GM21529 (cell line): ENCODE data around the gene BLOC1S1.
A peak's percentile ranks its signal among the peaks of the same experiment; 100 is the strongest.
"Not testable (repeated sequence)": the region's sequence is repeated elsewhere in the genome, so short reads cannot be mapped to it uniquely, and the experiment has no call there.

Source experiments
- ATAC-seq: cut with Tn5 transposase; IDR thresholded peaks from one replicate; pipeline ENCODE4 v1.9.1; 2021; ENCODE audit not compliant: unreplicated experiment

Gene BLOC1S1

DNA sequence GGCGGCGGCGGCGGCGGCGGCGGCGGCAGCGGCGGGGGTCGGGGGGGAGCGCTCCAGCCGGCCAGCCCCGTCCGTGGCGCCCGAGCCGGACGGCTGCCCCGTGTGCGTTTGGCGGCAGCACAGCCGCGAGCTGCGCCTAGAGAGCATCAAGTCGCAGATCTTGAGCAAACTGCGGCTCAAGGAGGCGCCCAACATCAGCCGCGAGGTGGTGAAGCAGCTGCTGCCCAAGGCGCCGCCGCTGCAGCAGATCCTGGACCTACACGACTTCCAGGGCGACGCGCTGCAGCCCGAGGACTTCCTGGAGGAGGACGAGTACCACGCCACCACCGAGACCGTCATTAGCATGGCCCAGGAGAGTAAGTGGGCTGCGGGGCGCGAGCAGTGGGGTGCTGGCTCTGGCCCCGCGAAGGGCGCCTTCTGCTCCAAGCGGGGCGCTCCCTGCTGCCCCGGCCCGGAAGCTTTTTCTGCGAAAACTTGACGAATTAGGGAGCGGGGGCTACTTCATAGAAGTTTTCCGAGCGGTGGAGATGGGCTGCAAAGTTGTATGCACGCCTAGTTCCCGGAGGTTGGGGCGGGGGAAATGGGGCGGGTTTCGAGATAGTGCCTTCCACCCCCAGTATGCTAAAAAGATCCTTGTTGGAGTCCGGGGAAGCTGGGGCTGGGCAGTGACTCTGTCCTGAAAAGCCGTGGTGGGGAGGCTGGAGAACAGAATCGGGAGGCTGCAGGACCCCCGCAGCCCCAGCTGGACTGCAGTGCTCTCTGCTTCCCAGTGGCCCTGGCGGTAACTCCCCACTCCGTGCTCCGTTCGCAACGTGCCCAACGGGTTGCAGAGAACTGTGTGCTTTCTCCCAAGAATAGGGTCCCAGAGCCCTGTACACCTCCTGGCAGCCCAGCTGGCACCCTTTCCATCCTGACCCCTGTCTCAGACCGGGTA lies 27.8 kb downstream of the BLOC1S1 start:
- peak; percentile 64 for ATAC-seq

DNA sequence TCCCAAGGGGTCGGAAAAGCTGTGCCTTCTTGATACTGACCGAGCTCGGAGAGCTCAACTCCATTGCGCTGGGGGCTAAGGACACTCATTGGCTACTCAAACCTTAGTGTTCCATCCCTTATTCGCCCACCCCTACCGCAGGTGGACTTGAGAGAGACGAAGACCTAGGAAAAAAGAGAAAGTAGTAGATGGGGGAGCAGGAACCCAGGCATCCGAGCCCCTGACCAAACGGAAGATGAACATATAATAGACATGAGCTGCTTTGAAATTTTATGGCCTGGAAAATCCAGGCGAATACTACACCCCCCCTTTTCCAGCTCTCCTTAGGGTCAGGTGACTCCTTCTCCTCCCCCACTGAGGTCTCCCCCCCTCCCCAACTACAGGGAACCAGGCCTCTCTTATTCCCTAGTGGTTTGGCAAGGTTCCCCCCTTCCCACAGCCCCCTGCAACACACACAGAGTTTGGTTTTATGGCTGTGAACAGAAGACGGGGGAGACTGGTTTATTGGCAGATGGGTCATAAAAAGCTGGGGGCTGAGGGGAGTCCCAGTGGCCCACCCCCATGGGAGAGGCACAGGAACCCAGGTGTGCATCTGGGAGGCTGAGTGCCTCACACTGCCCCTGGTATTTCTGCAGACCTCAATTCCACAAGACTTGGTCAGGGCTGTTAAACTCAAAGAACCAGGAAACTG lies 28.6 kb downstream of the BLOC1S1 start:
- ATAC-seq: no peak

DNA sequence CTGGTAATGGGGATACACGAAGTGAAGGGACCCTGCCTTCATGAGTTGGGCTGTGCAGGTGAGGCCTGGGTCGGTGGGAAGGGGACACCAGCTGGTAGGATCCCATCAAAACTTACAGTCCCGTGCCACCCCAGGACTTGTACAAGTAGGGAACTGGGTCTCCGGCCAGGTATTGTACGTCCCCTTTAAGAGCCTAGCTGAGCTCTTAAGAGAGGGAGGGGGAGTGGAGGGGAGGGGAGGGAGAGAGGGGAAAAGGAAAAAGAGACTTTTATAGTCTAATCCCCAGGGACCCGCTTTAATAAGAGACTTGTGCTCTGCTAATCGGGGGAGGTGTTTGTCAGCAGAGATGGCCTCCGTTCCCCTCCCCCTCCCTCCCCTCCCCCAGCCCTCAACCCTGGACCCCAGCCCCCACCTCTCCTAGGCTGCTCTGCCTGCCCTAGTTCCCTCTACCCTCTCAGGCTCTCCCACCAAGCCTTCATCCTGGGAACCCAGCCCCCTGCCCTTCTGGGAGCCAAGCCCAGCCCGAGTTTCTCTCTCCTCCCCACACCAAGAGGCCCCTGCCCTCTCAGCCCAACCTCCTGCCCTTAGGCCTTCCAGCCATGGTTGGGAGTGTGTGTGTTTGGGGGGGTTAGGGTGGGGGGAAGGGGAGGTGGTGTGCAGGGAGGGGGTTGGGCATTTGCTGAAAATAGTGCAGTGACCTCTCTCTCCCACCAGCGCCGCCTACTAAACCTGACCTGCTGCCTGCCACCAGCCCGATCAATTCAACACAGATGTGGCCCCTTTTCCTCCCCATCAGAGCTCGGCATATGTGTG lies 29.7 kb downstream of the BLOC1S1 start:
- no peak for ATAC-seq

DNA sequence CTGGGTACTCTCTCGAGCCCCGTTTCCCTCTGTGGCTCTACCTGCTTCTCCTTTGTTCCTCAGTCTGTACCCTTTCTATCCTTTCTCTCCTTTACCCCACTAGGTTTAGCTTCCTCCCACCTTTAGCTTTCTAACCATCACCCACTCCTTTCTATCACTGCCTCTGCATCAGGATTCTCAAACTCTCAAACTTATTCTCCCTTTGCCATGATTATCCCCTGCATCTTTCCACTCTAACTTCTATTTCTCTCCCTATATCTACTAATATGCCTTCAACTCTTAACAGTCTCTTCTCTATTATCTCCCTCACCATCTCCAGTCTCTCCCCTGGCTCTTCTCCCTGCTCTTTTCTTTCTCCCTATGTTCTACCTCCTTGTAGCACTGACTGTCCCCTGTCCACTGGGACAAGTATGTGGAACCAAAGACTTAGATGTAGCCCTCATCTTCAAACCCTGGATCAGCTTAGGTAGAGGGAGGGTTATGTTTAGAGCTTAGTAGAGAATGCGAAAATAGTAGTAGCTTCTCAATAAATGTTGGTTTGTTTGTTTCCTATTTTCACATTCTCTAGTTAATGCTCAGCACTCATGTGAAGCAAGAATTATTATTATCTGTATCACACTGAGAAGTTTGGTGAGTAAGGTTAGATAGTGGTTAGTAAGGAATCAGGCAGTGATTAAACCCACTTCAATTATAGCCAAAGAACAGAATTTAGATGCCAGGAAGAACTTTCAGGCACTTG lies 30.5 kb downstream of the BLOC1S1 start:
- no peak for ATAC-seq

DNA sequence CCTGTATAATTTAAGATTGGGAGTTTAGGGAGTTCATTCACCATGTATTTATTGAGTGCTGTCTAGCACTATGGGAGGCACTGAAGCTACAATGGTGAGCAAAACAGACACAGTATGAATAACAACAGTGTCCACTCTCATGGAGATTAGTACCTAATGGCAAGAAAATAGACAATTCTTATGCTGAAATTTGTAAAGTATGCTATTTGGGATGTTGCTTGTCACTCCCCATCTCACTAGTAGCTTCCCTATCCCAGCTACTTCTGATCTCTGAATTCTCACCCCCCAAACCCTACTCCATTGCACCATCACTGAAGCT lies 31.0 kb downstream of the BLOC1S1 start:
- no peak for ATAC-seq

DNA sequence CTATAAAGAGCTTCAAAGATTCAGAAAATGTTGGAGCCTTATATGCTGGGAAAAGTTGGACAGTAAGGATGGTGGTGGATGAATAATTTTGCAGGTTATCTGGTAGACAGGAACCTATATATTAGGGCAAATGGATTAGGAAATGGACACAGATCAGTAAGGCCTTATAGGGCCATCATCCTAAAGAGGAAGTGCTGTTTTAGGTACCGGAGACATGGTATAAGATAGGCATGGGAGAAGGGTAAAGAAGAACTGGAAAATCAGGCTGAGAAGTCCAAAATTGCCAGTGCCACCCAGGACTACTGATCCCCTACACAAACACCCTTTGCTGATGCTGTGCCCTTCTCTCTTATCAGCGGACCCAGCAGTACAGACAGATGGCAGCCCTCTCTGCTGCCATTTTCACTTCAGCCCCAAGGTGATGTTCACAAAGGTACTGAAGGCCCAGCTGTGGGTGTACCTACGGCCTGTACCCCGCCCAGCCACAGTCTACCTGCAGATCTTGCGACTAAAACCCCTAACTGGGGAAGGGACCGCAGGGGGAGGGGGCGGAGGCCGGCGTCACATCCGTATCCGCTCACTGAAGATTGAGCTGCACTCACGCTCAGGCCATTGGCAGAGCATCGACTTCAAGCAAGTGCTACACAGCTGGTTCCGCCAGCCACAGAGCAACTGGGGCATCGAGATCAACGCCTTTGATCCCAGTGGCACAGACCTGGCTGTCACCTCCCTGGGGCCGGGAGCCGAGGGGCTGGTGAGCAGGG lies 32.6 kb downstream of the BLOC1S1 start:
- no peak for ATAC-seq

DNA sequence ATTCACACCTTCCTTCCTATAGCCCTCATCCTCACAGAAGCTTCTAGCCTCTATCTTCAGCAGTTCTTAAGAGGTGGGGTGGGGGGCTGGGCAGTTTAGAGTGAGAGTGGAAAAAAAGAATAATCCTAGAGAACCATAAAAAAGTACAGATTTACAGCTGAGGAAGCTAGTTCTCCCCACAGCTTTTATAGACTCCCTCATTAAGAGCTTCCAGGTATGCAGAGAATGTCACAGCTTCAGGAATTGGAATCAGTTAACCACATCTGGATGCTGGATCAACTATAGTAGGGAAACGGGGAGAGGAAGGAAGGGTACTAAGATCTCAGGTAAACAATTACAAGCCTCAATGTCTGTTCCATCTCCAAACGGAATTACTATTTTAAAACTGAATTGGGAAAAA lies 39.4 kb downstream of the BLOC1S1 start:
- ATAC-seq: no peak

DNA sequence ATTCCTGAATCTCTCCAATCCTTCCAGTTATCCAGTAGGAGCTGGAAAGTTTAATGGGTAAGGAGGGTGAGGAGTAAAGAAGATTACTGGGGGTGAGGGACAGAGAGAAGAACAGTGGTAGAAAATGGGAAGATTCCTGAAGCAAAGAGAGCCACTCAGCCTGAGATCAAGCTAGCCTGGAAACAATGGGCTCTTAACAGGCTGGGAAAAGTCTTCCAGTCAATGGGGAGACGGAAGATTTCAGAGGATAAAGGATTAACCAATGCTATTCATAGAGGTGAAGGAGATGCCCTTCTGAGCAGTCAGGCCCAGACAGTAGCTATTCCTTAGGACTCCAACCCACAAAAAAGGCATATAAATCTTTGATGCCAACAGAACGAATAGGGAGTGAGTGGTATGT lies 41.9 kb downstream of the BLOC1S1 start:
- no peak for ATAC-seq

DNA sequence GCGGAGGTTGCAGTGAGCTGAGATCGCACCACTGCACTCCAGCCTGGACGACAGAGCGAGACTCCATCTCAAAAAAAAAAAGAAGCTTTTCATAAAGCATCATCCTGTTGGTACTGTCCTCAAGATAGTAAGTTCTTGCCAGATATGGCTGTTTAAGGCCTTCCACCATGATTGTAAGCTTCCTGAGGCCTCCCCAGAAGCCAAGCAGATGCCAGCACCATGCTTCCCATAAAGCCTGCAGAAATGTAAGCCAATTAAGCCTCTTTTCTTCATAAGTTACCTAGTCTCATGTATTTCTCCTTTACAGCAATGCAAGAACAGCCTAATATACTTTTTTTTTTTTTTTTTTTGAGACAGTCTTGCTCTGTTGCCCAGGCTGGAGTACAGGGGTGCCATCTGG lies 42.7 kb downstream of the BLOC1S1 start:
- ATAC-seq: not testable (repeated sequence)

DNA sequence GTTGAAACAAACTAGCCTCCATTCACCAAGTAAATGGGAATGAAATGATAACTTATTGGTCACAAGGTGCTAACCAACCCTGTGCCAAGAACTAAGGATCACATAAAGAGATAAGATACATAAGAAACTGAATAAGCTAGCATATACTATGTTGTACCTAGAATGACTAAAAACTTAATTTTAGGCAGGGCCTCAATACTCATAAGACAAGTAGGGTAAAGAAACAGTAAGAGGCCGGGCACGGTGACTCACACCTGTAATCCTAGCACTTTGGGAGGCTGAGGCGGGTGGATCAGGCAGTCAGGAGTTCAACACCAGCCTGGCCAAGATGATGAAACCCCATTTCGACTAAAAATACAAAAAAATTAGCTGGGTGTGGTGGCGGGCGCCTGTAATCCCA lies 44.8 kb downstream of the BLOC1S1 start:
- ATAC-seq: no peak

DNA sequence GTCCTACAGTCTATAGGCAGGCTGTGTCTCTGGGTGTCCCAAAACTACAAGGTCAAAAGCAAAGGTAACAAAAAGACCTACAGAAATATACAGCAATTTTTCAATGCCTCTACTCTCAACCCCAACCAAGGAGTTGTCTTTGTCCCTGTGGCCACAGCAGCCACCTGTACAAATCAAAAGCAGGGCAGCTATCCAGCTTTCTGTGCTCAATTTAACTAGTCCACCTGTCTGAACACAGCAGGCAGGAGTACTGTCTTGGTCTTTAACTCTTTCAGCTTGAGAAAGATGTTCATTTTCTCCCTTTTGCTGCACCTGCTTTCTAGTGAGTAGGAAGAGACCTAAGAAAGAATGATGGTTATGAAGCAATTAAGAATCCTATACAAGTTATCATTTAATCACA lies 46.8 kb downstream of the BLOC1S1 start:
- no peak for ATAC-seq

DNA sequence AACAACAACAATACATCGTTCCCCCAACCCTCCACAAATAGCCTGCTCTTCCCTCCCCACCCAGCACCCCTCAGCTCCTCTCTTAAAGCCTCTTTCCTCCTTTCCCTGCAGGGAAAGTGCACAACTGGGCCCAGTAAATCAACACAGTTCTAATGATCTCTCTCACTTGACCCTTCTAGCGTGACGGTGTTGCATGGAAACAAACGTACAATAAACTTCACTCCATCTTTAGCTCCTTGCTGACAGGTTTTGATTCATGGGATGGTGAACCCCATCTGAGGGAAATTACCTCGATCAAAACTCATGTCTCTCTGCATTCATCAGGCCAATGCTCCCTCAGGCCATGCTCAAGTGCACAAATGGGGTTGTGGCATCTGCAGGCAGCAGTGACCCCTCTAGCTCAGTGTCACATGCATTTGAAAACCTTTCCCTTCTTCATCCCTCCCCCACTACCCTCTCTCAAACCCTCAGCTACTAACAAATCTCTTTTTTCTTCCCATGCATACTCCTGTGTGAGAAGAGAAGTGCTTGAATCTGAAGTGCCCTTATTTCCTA lies 50.0 kb downstream of the BLOC1S1 start:
- ATAC-seq: no peak

DNA sequence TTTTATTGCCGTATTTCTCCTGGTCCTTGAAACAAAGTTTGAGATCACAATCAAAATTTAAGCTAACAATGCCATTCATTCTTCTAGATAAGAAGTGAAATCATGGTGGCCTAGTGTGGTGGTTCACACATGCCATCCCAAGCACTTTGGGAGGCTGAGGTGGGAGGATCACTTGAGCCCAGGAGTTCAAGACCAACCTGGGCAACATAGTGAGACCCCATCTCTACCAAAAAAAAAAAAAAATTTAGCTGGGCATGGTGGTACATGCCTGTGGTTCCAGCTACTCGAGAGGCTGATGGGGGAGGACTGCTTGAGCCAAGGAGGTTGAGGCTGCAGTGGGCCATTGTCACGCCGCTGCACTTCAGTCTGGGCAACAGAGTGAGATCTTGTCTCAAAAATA lies 51.3 kb downstream of the BLOC1S1 start:
- no peak for ATAC-seq
